PC-9 (cell line): ENCODE results near the gene MOV10L1. TPM values are rescaled to one million over a fixed set of nuclear protein-coding genes. Genes with fewer than 3 reads are reported as not detected.

Experiments
- BruUV-seq: library from RNA; stranded (reverse); fragments of 400-500 nt; replicated peaks from 2 replicates; lab custom pipeline; 2021; lab: Mats Ljungman, UMichigan
- CTCF ChIA-PET: fragments of 300-600 bp; sonication (Branson Sonifier 250); formaldehyde crosslinking; loops from one replicate; lab custom pipeline; 2022; ENCODE audit warnings: antibody characterized with exemption; lab: Charles Lee
- POLR2A ChIA-PET: fragments of 300-600 bp; sonication (Branson Sonifier 250); formaldehyde crosslinking; loops from one replicate; lab custom pipeline; 2022; ENCODE audit warnings: antibody characterized with exemption; ENCODE audit not compliant: unreplicated experiment; lab: Charles Lee
- DNase-seq, 2 experiments: peaks; one replicate each; pipeline versions ENCODE4 v3.0.0 to v3.0.0-alpha.2; 2015 to 2022; ENCODE audit warnings: mixed read lengths in 1 of 2
- H2AFZ ChIP-seq: fragments of 200-600 bp; sonication (generic); 2 replicates; pipeline ENCODE4 v1.8.1; 2017; ENCODE audit warnings: antibody characterized with exemption
- H3F3A ChIP-seq: fragments of 200-600 bp; sonication (generic); 2 replicates; pipeline ENCODE4 v1.8.1; 2017; ENCODE audit warnings: antibody characterized with exemption, mild to moderate bottlenecking, low read depth; ENCODE audit not compliant: insufficient read depth
- H3K27ac ChIP-seq: fragments of 200-600 bp; sonication (generic); 2 replicates; pipeline ENCODE4 v1.6.1; 2016; ENCODE audit warnings: mixed run types
- H3K27me3 ChIP-seq: fragments of 200-600 bp; sonication (generic); 2 replicates; pipeline ENCODE4 v1.6.1; 2016; ENCODE audit warnings: low read depth, mixed run types; ENCODE audit not compliant: insufficient read depth
- H3K36me3 ChIP-seq: fragments of 200-600 bp; sonication (generic); 2 replicates; pipeline ENCODE4 v1.6.1; 2016; ENCODE audit warnings: low read depth, mixed run types
- H3K4me1 ChIP-seq: fragments of 200-600 bp; sonication (generic); replicated peaks from 2 replicates; pipeline ENCODE4 v1.6.1; 2016; ENCODE audit warnings: mixed run types; ENCODE audit not compliant: insufficient read depth
- H3K4me2 ChIP-seq: fragments of 200-600 bp; sonication (generic); 2 replicates; pipeline ENCODE4 v1.6.1; 2017; ENCODE audit warnings: mixed run types
- H3K4me3 ChIP-seq: fragments of 200-600 bp; sonication (generic); 2 replicates; pipeline ENCODE4 v1.6.1; 2016; ENCODE audit warnings: mixed run types
- H3K79me2 ChIP-seq: fragments of 200-600 bp; sonication (generic); 2 replicates; pipeline ENCODE4 v1.6.1; 2017; ENCODE audit warnings: low read depth, mixed run types
- H3K9me2 ChIP-seq: fragments of 200-600 bp; sonication (generic); 2 replicates; pipeline ENCODE4 v1.8.1; 2017; ENCODE audit warnings: mild to moderate bottlenecking; ENCODE audit not compliant: insufficient read depth
- H3K9me3 ChIP-seq: fragments of 200-600 bp; sonication (generic); 2 replicates; pipeline ENCODE4 v1.8.1; 2016; ENCODE audit warnings: low read depth; ENCODE audit not compliant: insufficient read depth
- H4K20me1 ChIP-seq: fragments of 200-600 bp; sonication (generic); 2 replicates; pipeline ENCODE4 v1.8.1; 2017; ENCODE audit not compliant: insufficient read depth
- CTCF ChIP-seq: fragments of 200-600 bp; sonication (generic); conservative IDR thresholded peaks from 2 replicates; pipeline ENCODE4 v1.6.1; 2017; ENCODE audit warnings: mixed run types, antibody characterized with exemption, mild to moderate bottlenecking, moderate library complexity
- EZH2 ChIP-seq: fragments of 200-600 bp; sonication (generic); IDR thresholded peaks from 2 replicates; pipeline ENCODE4 v1.8.0; 2017; ENCODE audit warnings: antibody characterized with exemption, low read depth
- intact Hi-C: fragments of 100-400 bp; cut with micrococcal nuclease; formaldehyde crosslinking; loops from one replicate; pipeline ENCODE4 v1.10.0; 2022; ENCODE audit not compliant: unreplicated experiment
- total RNA-seq: library from RNA; stranded (reverse); gene quantifications from 2 replicates; pipeline ENCODE4 v1.2.3, GENCODE V29; 2021

The MOV10L1 gene
- total RNA-seq, 1 experiment from 2014 or later = not detected

- no peak for TF ChIP-seq CTCF
- no peak for TF ChIP-seq EZH2
- no peak for DNase-seq
- no peak overlapping the region for H3K4me2 ChIP-seq
These were observed 6.2 kb upstream of the MOV10L1 start for GRCh38 chr22:50083462-50084079.

GRCh38 chr22:50084080-50084477 is 5.7 kb upstream of the MOV10L1 start:
- peaks cover 23% of the 10 kb centered on the region for H3K27me3 ChIP-seq
- H3K9me3 ChIP-seq = no peaks in the 10 kb centered on the region
- H3K36me3 ChIP-seq = no peaks in the 10 kb centered on the region
- ChIA-PET POLR2A (no interaction called here), CTCF (no interaction called here)
- H3K4me1 ChIP-seq = no peaks in the 10 kb centered on the region
- no peaks in the 10 kb centered on the region for H4K20me1 ChIP-seq
- H2AFZ ChIP-seq = no peak overlapping the region
- no peak overlapping the region for H3K4me2 ChIP-seq
- H3K79me2 ChIP-seq = no peaks in the 10 kb centered on the region
- H3K27ac ChIP-seq = no peak overlapping the region
- no peak overlapping the region for H3K4me3 ChIP-seq
- TF ChIP-seq EZH2 (no peak), CTCF (no peak)
- BruUV-seq = no TSS peak
- no peaks in the 10 kb centered on the region for H3F3A ChIP-seq
- no peak for DNase-seq
- intact Hi-C loops = no loop called here
- no peaks in the 10 kb centered on the region for H3K9me2 ChIP-seq

More at GRCh38 chr22:50083462-50084079, 6.2 kb upstream of the MOV10L1 start:
- intact Hi-C loops = no loop called here
- no peak overlapping the region for H2AFZ ChIP-seq
- H3K36me3 ChIP-seq = no peaks in the 10 kb centered on the region
- peaks cover 18% of the 10 kb centered on the region for H3K27me3 ChIP-seq
- H3K4me1 ChIP-seq = no peaks in the 10 kb centered on the region
- no peaks in the 10 kb centered on the region for H3K9me2 ChIP-seq
- POLR2A ChIA-PET = no interaction called here
- no peak overlapping the region for H3K27ac ChIP-seq
- CTCF ChIA-PET = no interaction called here
- H3F3A ChIP-seq = no peaks in the 10 kb centered on the region
- H3K79me2 ChIP-seq = no peaks in the 10 kb centered on the region
- H3K4me3 ChIP-seq = no peak overlapping the region
- H3K9me3 ChIP-seq = no peaks in the 10 kb centered on the region
- no TSS peak for BruUV-seq
- no peaks in the 10 kb centered on the region for H4K20me1 ChIP-seq

DNA sequence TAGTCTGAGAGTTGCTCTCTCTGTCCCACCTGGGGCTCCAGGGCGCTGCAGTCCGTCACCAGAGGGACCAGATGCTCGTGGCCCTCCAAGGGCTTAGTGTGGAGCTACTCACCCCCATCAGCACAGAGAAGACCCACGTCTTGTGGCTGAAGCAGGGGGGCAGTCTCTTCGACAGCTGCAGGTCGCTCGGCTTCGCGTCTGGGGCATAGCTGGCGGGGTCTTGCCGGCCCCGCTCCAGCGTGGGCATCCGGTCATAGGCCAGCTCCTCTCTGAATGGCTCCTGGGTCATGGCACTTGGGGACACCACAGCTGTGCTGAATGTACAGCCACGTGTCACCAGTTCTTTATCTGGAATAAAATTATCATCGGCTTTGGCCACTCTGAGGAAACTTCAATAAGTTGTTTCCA is 5.2 kb upstream of the MOV10L1 start:
- peaks cover 26% of the 10 kb centered on the region for H3K27me3 ChIP-seq
- no peaks in the 10 kb centered on the region for H3F3A ChIP-seq
- ChIA-PET POLR2A (interaction anchor here (0.5 kb wide), 1 partner anchor 9 kb away, joined by 4 read pairs; no protein-coding TSS in a partner anchor), CTCF (no interaction called here)
- H3K9me3 ChIP-seq = no peaks in the 10 kb centered on the region
- intact Hi-C loops = no loop called here
- H3K4me3 ChIP-seq = no peak overlapping the region
- H3K9me2 ChIP-seq = no peaks in the 10 kb centered on the region
- no peaks in the 10 kb centered on the region for H3K4me1 ChIP-seq
- H3K4me2 ChIP-seq = no peak overlapping the region
- no TSS peak for BruUV-seq
- H3K27ac ChIP-seq = no peak overlapping the region
- H2AFZ ChIP-seq = no peak overlapping the region
- no peaks in the 10 kb centered on the region for H3K79me2 ChIP-seq
- no peak for TF ChIP-seq CTCF
- TF ChIP-seq EZH2 = no peak
- no peak for DNase-seq
- H4K20me1 ChIP-seq = no peaks in the 10 kb centered on the region
- no peaks in the 10 kb centered on the region for H3K36me3 ChIP-seq
